Mesothelial cell of epicardium (in vitro differentiated cells): Measurements from ENCODE around the gene FAM89B. TPM values are rescaled to one million over a fixed set of nuclear protein-coding genes. Genes with fewer than 3 reads are reported as not detected.

Experiments used
- DNase-seq, 2 experiments: peaks; one replicate each; pipeline ENCODE4 v3.0.0; 2021; ENCODE audit warnings: low spot score in 2 of 2; ENCODE audit not compliant: unreplicated experiment in 2 of 2
- H3K27ac Mint-ChIP-seq: 2 replicates; pipeline ENCODE4 v1.8.0; 2021; ENCODE audit warnings: mixed read lengths
- H3K27me3 Mint-ChIP-seq: 2 replicates; pipeline ENCODE4 v1.8.0; 2021; ENCODE audit warnings: low read depth, mixed read lengths
- H3K36me3 Mint-ChIP-seq: 2 replicates; pipeline ENCODE4 v1.8.0; 2021; ENCODE audit warnings: mixed read lengths
- H3K4me1 Mint-ChIP-seq: 2 replicates; pipeline ENCODE4 v1.8.0; 2021; ENCODE audit warnings: mixed read lengths
- H3K4me3 Mint-ChIP-seq: 2 replicates; pipeline ENCODE4 v1.8.0; 2021; ENCODE audit warnings: mild to moderate bottlenecking, moderate library complexity, mixed read lengths
- H3K9me3 Mint-ChIP-seq: 2 replicates; pipeline ENCODE4 v1.8.0; 2021; ENCODE audit warnings: mixed read lengths
- total RNA-seq: library from RNA; stranded (reverse); gene quantifications from 3 replicates; pipeline ENCODE4 v1.2.1, GENCODE V29; 2021
- TF ChIP-seq, protein P1 (sequence below): fragments of 200-600 bp; sonication (generic); IDR thresholded peaks from one replicate; pipeline ENCODE4 v1.5.0; 2021; ENCODE audit warnings: antibody characterized with exemption; ENCODE audit not compliant: unreplicated experiment

FAM89B gene
- total RNA-seq, 1 donor from 2014 or later, result 57.6 TPM

- Mint-ChIP-seq H3K4me1 (peaks cover 20% of the 10 kb centered on the region), H3K27ac (no peak overlapping the region), H3K9me3 (no peaks in the 10 kb centered on the region), H3K27me3 (peaks cover 3% of the 10 kb centered on the region), H3K36me3 (peaks cover 59% of the 10 kb centered on the region), H3K4me3 (no peak overlapping the region)
- DNase-seq, result no peak
- TF ChIP-seq, protein P1, sequence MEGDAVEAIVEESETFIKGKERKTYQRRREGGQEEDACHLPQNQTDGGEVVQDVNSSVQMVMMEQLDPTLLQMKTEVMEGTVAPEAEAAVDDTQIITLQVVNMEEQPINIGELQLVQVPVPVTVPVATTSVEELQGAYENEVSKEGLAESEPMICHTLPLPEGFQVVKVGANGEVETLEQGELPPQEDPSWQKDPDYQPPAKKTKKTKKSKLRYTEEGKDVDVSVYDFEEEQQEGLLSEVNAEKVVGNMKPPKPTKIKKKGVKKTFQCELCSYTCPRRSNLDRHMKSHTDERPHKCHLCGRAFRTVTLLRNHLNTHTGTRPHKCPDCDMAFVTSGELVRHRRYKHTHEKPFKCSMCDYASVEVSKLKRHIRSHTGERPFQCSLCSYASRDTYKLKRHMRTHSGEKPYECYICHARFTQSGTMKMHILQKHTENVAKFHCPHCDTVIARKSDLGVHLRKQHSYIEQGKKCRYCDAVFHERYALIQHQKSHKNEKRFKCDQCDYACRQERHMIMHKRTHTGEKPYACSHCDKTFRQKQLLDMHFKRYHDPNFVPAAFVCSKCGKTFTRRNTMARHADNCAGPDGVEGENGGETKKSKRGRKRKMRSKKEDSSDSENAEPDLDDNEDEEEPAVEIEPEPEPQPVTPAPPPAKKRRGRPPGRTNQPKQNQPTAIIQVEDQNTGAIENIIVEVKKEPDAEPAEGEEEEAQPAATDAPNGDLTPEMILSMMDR, result no peak
Observed at GRCh38 chr11:65548395-65548794, 23.9 kb upstream of the FAM89B start.

DNA sequence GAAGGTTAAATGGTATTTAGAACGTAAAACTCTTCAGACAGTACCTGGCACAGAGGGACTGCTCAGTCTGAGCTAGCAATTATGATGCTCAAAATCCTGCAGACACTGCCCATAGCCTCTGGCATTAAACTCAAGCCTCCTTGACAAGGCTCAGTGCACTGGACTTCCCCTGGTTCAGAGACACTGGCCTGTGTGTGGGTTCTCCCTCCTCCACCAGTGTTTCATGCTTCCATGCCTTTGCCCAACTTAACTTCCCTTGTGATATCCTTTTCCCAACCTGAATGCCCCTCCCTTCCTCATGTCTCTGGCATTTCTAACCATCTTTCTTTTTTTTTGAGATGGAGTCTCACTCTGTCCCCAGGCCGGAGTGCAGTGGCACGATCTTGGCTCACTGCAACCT is 23.2 kb upstream of the FAM89B start:
- peaks cover 55% of the 10 kb centered on the region for H3K36me3 Mint-ChIP-seq
- no peak overlapping the region for H3K27ac Mint-ChIP-seq
- no peak overlapping the region for H3K4me3 Mint-ChIP-seq
- H3K4me1 Mint-ChIP-seq, result peaks cover 20% of the 10 kb centered on the region
- no peaks in the 10 kb centered on the region for H3K9me3 Mint-ChIP-seq
- DNase-seq, result no peak
- TF ChIP-seq, protein P1, result no peak
- H3K27me3 Mint-ChIP-seq, result peaks cover 3% of the 10 kb centered on the region

- Mint-ChIP-seq H3K4me3 (no peak overlapping the region), H3K27ac (no peak overlapping the region), H3K36me3 (peaks cover 35% of the 10 kb centered on the region), H3K9me3 (no peaks in the 10 kb centered on the region), H3K4me1 (peaks cover 36% of the 10 kb centered on the region), H3K27me3 (peaks cover 3% of the 10 kb centered on the region)
- TF ChIP-seq, protein P1, result no peak
- no peak for DNase-seq
Observed at GRCh38 chr11:65551572-65552387, 20.6 kb upstream of the FAM89B start.

- Mint-ChIP-seq H3K27me3 (peaks cover 3% of the 10 kb centered on the region), H3K4me1 (peaks cover 42% of the 10 kb centered on the region), H3K4me3 (no peak overlapping the region), H3K27ac (no peak overlapping the region), H3K9me3 (no peaks in the 10 kb centered on the region), H3K36me3 (peaks cover 35% of the 10 kb centered on the region)
- no peak for DNase-seq
- TF ChIP-seq, protein P1, result no peak
Observed at GRCh38 chr11:65552388-65552951, 19.9 kb upstream of the FAM89B start.

DNA sequence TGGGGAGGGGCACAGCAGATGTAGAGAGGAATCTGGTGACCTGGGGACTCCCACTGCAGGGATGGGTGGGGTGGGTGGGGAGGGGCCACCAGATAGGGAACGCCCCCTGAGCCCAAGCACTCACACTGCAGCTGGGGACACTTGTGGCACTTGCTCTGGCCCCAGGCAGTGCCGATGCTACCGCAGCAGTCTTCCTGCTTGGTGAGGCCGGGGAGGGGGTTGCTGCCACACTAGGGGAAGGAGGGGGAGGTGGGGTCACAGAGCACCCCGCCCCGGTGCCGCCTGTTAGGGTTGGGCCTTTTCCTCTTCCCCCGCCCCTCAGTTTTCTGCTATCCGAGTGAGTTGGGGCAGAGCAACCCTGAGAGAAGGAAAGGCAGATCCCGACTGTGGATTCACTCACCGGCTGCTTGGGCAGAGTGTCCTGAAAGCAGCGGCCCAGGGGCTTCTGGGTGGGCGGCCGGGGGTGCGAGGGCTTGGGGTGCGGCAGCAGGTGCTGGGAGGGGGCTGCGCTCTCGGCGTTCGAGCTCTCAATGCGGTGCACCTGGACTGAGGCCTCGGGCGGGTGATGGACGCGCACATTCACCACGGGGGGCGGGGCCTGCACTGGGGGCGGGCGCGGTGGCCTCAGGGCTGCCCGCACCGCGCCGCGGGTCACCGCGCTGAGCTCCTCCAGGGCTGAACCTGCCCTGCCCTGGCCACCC is 18.9 kb upstream of the FAM89B start:
- Mint-ChIP-seq H3K36me3 (peaks cover 29% of the 10 kb centered on the region), H3K4me3 (no peak overlapping the region), H3K27ac (no peak overlapping the region), H3K9me3 (no peaks in the 10 kb centered on the region), H3K4me1 (peaks cover 41% of the 10 kb centered on the region), H3K27me3 (no peaks in the 10 kb centered on the region)
- DNase-seq, result no peak
- TF ChIP-seq, protein P1, result no peak
